Kidney capillary endothelial cell (primary cell): ENCODE measurements around the gene DISP2.

Experiments
- DNase-seq: peaks from one replicate; pipeline ENCODE4 v3.0.0-alpha.2; 2018; ENCODE audit warnings: low spot score

Gene DISP2, protein sequence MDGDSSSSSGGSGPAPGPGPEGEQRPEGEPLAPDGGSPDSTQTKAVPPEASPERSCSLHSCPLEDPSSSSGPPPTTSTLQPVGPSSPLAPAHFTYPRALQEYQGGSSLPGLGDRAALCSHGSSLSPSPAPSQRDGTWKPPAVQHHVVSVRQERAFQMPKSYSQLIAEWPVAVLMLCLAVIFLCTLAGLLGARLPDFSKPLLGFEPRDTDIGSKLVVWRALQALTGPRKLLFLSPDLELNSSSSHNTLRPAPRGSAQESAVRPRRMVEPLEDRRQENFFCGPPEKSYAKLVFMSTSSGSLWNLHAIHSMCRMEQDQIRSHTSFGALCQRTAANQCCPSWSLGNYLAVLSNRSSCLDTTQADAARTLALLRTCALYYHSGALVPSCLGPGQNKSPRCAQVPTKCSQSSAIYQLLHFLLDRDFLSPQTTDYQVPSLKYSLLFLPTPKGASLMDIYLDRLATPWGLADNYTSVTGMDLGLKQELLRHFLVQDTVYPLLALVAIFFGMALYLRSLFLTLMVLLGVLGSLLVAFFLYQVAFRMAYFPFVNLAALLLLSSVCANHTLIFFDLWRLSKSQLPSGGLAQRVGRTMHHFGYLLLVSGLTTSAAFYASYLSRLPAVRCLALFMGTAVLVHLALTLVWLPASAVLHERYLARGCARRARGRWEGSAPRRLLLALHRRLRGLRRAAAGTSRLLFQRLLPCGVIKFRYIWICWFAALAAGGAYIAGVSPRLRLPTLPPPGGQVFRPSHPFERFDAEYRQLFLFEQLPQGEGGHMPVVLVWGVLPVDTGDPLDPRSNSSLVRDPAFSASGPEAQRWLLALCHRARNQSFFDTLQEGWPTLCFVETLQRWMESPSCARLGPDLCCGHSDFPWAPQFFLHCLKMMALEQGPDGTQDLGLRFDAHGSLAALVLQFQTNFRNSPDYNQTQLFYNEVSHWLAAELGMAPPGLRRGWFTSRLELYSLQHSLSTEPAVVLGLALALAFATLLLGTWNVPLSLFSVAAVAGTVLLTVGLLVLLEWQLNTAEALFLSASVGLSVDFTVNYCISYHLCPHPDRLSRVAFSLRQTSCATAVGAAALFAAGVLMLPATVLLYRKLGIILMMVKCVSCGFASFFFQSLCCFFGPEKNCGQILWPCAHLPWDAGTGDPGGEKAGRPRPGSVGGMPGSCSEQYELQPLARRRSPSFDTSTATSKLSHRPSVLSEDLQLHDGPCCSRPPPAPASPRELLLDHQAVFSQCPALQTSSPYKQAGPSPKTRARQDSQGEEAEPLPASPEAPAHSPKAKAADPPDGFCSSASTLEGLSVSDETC (N-terminal part only)

DNA sequence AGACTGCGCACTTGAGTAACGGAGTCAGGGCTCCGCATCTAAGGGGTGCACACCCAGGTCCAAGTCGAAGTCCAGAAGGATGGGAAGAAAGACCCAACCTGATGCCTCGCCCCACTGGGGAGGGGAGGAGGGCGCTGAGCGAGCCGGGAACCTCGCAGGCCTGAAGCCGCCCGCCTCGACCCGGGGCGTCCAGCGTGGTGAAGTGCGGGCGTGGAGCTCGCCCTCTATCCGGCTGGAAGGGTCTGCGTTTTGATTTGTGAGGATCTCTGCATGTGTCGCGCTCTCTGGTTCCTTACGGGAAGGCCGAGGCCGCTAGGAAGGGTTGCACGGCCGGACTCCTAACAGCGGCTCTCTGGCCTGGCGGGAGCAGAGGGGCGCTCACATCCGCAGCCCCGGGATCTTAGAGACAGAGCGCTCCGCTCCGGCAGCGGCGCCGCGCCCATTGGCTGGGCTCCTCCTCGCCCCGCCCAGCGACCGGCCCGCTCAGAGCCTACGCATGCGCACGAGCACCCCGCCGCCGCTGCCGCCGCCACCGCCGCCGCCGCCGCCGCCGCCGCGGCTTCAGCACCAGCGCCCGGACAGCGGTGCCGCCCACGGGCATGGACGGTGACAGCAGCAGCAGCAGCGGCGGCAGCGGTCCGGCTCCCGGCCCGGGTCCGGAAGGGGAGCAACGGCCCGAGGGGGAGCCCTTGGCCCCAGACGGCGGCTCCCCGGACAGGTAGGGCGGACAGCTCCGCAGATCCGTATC lies at the start of gene DISP2:
Gene DISP2 (plus strand): TSS at position 497 of the 748 bp plus-strand sequence. CDS start 103 bp downstream, at position 600.
- peak; percentile 83 for DNase-seq

DNA sequence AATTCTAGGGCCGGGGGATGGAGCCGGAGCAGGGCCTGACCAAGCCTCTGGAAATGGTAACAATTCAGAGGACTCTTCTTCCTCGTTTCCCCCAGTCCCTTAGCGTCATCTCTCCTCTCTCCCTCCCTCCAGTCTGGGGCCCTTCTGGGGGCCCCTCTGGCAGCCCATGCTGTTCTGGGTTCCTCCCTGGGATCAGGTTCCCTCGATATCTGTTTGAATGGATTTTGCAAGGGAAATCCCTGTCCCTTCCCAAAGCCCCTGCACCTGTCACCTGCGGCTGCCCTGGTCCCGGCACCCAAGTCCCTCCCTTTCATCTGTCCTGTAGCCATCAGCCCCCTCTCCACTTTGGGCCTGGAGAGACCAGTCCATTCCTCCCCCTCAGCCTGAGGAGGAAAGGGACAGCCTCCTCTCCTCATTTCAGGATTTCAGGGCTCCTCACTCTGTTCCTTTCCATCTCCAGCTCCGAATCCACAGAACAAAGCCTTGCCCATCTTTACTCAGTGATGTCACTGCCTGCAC lies 48.6 kb upstream of the DISP2 start:
- no peak for DNase-seq

DNA sequence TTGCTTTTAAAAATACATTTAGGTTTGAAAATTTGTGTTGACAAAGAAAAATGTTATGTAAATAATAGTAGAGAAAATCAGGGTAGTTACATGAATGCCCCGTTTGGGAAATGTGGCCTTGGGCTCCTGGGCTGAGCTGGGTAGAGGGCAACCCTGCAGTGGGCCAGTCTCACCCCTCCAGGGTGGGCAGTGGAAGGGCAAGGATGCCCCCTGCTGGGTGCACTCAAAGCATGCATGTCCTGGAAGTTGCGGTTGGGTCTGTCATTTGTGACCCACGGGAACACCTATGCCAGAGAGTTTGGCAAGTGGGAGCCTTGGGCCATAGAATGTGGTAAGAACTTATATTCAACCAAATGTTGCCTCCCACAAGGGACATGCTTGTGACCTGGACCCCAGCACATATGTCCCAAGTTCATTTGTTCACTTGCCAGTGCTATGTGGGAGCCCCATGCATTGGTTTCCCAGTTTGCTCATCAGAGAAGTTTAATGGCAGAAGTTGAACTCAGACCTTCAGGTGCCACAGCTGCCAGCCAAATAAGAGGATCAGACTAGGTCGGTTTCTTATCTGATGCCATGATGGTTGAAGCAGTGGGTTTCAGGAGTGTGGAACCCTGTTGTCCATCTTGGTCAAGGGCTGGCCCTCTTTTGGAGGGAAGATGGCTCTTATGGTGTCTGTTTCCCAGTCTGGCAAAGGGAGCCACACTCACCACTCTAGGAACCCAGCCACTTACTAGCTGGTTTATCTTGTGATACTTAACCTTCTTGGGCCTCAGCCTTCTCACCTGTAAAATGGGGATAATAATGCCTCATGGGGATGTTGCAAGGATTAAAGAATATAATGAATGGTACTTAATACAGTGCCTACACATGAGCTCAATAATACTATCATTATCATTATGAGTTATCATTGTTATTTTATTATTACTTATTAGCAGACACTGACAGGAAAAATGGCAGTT lies 47.7 kb upstream of the DISP2 start:
- peak; percentile 65 for DNase-seq

DNA sequence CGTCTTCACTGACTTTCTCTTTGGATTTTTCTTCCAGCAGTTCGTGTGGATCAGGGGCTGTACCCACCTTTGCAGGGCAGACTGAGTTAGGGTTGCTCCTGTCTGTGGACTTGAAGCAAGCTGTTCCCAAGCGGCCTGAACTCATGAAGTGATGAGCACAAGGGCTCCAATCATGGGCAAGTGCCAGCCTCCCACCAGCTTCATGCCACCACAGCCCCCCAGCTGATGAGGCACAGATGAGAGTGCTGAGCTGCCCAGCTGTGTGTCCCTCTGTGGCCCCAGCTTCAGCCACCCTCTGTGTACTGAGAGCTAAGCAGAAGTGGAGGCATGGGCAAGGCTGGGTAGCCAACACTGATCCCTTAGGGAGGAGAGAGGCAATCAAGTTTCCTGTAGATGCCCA lies 47.0 kb upstream of the DISP2 start:
- no peak for DNase-seq

DNA sequence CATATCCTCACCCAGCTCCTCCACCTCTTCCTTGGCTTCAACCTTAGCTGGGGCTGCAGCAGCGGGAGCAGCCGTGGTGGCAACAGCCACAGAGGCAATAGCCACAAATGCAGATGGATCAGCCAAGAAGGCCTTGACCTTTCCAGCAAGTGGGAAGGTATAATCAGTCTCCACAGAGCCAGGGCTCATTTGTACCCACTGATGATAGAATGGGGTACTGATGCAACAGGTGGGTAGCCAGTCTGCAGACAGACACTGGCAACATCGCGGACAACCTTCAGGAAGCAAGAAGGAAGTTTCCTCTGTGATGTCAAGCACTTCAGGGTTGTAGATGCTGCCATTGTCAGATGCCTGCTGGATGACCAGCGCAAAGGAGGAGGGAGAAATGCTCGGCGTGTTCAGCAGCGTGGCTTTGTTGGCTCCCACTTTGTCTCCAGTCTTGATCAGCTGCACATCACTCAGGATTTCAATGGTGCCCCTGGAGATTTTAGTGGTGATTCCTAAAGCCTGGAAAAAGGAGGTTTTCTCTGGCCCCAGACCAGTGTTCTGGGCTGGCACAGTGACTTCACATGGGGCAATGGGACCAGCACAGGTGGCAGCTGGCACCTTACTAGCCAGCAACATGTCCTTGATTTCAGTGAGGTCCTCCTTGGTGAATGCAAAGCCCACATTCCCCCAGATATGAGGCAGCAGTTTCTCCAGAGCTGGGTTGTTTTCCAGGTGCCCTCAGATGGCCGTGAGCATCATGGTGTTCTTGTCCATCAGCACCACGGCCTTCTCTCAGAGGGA lies 45.5 kb upstream of the DISP2 start:
- DNase-seq, result no peak

DNA sequence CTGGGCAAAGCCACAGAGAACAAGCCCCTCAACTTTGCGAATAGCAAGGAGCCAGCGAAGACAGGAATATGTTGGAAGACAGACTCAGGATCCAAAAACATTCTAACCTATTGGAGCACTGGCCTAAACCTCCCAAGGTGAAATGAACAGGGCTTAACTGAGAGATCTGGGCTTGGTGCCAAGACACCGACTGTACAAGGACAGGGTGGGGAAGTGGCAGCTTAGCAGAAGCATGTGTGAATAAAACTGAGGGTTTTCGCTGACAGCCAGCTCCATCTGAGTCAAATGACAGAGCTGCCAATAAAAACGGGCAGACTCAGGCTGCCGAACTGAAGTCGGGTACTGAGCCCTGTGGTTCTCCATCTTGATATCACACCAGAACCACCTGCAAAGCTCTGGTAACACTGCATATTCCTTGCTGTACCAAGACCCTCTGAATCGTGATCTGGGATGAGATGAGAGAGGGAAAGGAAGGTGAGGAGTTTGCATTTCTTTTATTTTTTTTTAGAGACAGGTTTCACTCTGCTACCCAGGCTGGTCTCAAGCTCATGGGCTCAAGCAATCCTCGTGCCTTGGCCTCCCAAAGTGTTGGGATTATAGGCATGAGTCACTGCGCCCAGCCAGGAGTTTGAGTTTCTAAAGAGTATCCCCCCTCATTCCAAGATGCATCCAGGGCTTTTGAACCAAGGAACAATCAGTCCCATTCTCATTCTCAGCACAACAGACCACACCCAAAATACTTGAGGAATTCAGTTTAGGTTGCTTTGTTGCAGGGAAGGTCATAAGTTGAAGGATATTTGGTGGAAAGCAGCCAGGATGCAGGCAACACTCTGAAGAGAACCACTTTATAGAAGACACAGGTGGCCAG lies 44.3 kb upstream of the DISP2 start:
- DNase-seq, result no peak

DNA sequence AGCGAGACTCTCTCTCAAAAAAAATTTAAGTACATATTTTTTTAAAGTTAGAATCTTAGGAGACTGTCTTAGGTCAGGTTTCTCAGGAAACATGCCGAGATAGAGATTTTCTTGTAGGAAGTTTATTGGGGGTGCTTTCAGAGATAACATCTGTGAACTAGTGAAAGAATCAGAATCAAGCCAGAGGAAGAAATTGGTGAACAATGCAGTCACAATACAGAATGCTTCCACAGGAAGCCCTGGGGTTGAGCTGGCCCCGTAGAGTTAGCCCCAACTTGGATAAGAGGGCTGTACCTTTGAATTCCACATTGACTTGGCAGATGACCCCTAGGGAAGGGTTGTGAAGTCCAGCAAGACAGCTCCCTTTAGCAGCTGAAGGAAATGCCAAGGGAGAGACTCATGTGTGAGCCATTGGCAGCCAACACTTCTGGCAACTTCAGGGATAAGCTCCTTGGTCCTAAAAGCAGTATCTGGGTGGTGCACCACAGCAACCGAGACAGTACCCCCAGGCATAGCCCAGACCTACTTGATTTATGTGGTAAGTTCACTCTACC lies 43.2 kb upstream of the DISP2 start:
- peak; percentile 83 for DNase-seq

DNA sequence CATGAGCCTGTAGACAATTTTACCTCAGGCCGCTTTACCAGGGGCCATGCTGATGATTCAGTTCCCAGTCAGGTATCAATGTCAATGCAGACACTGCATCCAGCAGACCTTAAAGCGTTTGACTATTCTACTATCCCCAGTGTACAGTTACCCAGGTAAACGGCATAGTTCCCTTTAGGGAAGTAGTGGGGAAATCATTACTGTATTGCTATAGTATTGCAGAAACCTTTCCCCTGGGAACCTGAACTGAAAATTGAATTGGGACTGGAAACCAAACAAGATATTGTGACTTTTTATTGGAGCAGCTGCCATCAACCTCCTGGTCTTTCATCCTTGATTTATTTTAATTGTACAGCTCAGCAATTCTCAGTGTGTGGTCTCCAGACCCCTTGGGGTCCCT lies 41.1 kb upstream of the DISP2 start:
- no peak for DNase-seq

DNA sequence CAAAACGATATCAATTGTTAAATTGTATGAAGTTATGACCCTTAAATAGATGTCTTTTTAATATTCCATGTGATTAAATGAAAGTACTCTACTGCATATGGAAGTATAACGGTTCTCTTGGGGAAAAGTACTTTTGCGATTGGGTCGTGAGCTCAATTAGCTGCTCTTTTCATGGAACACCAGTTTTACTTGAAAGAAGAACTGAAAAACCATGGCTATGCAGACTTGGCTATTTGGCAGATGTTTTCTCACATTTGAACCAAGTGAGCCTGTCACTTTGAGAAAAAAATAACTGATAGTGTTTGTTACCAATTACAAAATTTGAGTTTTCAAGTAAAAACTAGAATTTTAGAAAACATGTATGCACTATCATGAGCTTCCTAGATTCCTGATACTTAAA lies 40.4 kb upstream of the DISP2 start:
- DNase-seq, result no peak

DNA sequence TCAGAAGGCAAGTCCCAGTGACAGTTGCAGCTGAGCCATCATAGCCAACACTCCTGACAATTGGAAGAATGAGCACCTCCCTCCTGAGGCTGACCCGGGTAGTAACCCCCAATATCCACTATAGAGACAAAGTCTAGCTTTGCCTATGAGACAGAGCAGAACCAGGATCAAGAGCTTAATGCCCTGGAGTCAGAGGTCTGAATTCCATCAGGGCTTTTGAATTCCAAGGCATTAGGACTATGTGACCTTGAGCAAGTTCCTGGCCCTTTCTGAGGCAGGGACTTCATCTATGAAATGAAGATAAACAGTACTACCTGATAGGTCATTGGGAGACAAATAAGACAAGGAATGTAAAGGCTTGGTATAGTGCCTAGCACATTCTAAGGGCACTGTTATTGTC lies 37.6 kb upstream of the DISP2 start:
- no peak for DNase-seq

DNA sequence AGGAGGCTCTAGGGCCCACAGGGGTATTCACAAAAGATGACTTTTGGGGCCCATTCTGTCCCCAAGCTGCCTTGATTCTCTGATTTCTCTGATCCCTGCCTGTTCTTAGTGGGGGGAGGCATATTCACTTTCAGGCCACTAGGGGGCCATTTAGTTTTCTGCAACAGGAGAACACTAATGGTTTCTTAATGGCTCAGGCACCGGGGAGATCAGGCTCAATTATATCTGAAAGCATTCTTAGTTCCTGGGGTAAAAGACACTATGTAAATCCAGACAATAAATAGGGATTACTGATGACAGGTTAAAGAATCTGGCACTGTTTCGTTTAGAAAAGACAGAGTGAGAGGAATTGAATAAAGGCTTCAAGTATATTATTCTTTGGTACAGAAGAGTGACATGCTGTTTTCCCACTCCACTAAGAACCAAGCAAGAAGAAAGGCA lies 37.1 kb upstream of the DISP2 start:
- no peak for DNase-seq

DNA sequence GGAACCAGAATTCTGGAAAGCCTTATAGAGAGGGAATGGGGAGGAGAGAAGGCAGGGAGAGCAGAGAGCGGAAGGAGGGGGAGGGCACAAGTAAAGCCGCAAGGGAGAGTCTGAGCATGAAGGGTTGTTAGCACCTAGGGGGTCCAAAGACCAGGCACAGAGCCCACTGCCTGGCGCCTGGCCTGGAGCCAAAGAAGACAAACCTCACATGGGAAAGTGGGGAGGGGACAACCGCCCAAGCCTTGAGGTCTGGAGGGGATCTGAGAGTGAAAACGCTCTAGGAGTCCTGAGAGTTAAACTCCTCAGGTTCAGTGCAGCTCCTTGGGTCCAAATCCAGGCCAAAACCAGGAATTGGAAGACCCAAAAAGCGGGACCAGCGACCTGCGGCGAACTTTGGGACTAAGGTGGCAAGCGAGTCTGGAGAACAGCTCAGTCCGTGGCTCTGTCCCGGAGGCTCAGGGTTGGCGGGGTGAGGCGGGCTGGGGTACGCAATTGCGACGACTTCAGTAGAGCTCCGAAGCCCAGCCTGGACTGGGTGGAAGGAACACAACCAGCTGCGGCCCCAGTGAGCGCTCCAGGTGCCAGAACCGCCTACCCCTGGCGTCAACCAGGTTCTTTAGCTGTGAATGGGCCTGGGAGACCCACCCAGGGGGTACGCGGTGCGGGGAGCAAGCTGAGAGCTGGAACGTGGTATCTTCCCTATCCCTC lies 35.3 kb upstream of the DISP2 start:
- DNase-seq, result no peak

DNA sequence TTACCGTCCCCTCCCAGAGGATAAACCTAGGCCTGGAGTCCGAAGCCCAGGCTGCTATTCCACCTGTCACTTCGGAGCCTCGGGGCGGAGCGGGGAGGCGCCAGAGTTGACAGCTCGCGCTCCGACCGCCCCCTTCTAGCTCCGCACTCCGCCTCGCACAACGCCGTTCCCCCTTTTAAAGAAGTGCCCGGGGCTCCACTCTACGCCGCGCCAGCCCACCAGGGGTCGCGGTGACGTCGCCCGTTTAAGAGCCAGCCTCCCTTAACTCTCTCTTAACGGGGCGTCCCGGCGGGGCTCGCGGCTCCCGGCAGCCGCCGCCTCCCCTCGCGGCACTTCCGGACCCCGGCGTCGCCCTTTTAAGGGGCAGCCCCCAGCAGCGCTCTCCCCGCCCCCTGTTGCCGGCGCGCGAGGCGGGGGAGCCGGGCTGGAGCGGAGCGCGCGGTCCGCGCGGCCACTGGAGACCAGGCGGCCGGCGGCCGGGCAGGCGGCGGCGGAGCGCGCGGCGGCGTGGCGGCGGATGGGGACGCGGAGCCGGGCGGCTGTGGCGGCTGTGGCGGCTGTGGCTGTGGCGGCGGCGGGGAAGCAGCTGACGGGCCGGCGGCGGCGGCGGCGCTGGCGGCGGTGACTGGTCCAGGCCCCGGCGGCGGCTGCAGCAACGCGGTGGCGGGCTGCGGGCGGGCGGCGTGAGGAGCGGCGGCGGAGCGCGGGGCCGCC lies 34.6 kb upstream of the DISP2 start, which contains the start of gene INAFM2:
Gene INAFM2 (plus strand): TSS at position 454 of the 714 bp plus-strand sequence. CDS start 364 bp downstream, outside the sequence.
- DNase-seq, result peak; percentile 90

DNA sequence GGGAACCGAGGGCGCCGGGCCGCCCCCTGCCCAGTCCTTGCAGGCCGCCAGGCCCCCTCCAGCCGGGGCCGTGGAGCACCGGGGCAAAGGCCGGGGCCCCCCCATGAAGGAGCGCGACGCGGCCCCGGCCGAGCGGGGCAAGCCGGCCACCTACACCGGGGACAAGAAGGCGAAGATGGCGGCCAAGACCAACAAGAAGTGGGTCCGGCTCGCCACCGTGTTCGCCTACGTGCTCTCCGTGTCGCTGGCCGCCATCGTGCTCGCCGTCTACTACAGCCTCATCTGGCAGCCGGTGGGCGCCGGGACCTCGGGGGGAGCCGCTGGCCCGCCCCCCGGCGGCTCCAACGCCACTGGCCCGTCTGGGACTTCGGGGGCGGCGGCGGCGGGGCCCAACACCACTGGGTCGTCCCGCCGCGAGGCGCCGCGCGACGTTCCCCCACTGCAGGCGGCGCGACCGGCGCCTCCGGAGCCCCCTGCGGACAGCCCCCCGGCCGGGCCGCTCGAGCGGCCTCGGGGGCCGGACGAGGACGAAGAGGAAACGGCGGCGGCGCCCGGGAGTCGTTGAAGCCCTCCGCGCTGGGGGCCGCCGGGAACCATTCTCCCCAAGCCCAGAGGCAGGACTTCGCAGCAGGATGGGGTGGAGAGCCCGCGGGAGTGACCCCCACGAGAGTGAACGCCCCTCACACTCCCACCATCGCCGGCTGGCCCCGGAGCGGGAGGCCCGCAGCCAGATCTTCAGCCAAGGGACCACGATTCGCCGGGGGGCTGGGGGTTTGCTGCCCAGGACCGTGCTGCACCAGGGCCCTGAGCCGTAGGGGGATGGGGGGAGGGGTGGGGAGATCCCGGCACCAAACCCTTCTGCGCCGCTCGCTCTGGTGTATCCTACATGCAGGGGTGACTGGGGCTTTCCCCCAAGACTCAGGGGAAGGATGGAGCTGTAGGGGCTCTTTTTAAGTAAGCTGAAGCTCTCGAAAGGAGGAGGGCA lies 33.8 kb upstream of the DISP2 start:
- no peak for DNase-seq

DNA sequence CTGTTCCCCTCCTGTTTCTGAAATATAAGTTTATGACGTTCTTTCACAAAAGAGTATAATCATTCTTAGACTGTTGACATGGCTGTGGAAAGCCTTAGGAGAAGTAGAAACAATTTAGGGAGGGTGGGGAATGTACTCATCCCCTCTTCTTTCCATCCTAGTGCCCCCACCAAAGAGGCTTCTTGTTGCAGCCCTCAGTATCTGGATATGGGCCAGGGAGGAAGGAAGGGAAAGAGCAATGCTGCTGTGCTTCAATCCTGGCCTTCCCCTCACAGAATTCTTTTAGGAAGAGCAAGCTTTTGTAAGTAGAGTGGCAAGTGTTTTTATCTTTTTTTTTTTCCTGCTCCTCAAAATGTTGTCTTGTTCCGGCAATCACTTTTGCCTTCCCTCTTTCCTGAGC lies 32.8 kb upstream of the DISP2 start:
- no peak for DNase-seq
